ENCODE data around the gene EHMT2.
"Not testable (repeated sequence)": the region's sequence is repeated elsewhere in the genome, so short reads cannot be mapped to it uniquely, and the experiment has no call there.

Gene EHMT2

GRCh38 chr6:31869343-31869742 is 28.2 kb downstream of the EHMT2 start:
- DNase-seq = no peak

- DNase-seq = not testable (repeated sequence)
Measured at GRCh38 chr6:31868658-31868971, 28.9 kb downstream of the EHMT2 start.

GRCh38 chr6:31865205-31866118 is 32.0 kb downstream of the EHMT2 start:
- no peak for DNase-seq

- DNase-seq = no peak
Measured at GRCh38 chr6:31864818-31865204, 32.7 kb downstream of the EHMT2 start.

GRCh38 chr6:31864123-31864562 is 33.4 kb downstream of the EHMT2 start:
- DNase-seq = not testable (repeated sequence)

GRCh38 chr6:31862344-31863235 is 34.9 kb downstream of the EHMT2 start, which contains the start of gene NEU1:
NEU1 (minus strand) TSS chr6:31862821; CDS start chr6:31862776, 45 bp downstream.
- peak; percentile 100 for DNase-seq

- no peak for DNase-seq
Measured at GRCh38 chr6:31861919-31862343, 35.6 kb downstream of the EHMT2 start.

GRCh38 chr6:31861150-31861549 is 36.3 kb downstream of the EHMT2 start:
- no peak for DNase-seq

- no peak for DNase-seq
Measured at GRCh38 chr6:31860349-31860748, 37.1 kb downstream of the EHMT2 start.

- no peak for DNase-seq
Measured at GRCh38 chr6:31859923-31860322, 37.6 kb downstream of the EHMT2 start.

- DNase-seq = no peak
Measured at GRCh38 chr6:31858707-31859106, 38.8 kb downstream of the EHMT2 start.

- DNase-seq = not testable (repeated sequence)
Measured at GRCh38 chr6:31857774-31858173, 39.7 kb downstream of the EHMT2 start.

GRCh38 chr6:31851980-31852718 is 45.3 kb downstream of the EHMT2 start:
- not testable (repeated sequence) for DNase-seq

- no peak for DNase-seq
Measured at GRCh38 chr6:31851485-31851832, 46.0 kb downstream of the EHMT2 start.

- no peak for DNase-seq
Measured at GRCh38 chr6:31850765-31851484, 46.6 kb downstream of the EHMT2 start.

- no peak for DNase-seq
Measured at GRCh38 chr6:31847276-31847978, 50.1 kb downstream of the EHMT2 start.

GRCh38 chr6:31844507-31844906 is 53.0 kb downstream of the EHMT2 start:
- DNase-seq = no peak

- no peak for DNase-seq
Measured at GRCh38 chr6:31842053-31842452, 55.4 kb downstream of the EHMT2 start.

GRCh38 chr6:31839779-31840126 is 57.7 kb downstream of the EHMT2 start:
- not testable (repeated sequence) for DNase-seq

- DNase-seq = no peak
Measured at GRCh38 chr6:31838968-31839367, 58.5 kb downstream of the EHMT2 start.

- DNase-seq = not testable (repeated sequence)
Measured at GRCh38 chr6:31838114-31838553, 59.4 kb downstream of the EHMT2 start.

Data from midbrain (tissue), 1 donor.